Mucosa of gallbladder (tissue), 1 donor: ENCODE results near the gene AGT. TPM values are rescaled to one million over a fixed set of nuclear protein-coding genes. Genes with fewer than 3 reads are reported as not detected.
"Not testable (repeated sequence)": the region's sequence is repeated elsewhere in the genome, so short reads cannot be mapped to it uniquely, and the experiment has no call there.

Experiments
- DNase-seq: peaks from one replicate; pipeline ENCODE4 v3.0.0-alpha.2; 2020; ENCODE audit warnings: low spot score
- total RNA-seq: library from RNA; stranded (reverse); gene quantifications from one replicate; pipeline ENCODE4 v1.2.1, GENCODE V29; 2021
- donor health status: DM: no; HTN: no; CAD: no.

The AGT gene
- total RNA-seq, 1 donor from 2014 or later = 341 TPM

DNA sequence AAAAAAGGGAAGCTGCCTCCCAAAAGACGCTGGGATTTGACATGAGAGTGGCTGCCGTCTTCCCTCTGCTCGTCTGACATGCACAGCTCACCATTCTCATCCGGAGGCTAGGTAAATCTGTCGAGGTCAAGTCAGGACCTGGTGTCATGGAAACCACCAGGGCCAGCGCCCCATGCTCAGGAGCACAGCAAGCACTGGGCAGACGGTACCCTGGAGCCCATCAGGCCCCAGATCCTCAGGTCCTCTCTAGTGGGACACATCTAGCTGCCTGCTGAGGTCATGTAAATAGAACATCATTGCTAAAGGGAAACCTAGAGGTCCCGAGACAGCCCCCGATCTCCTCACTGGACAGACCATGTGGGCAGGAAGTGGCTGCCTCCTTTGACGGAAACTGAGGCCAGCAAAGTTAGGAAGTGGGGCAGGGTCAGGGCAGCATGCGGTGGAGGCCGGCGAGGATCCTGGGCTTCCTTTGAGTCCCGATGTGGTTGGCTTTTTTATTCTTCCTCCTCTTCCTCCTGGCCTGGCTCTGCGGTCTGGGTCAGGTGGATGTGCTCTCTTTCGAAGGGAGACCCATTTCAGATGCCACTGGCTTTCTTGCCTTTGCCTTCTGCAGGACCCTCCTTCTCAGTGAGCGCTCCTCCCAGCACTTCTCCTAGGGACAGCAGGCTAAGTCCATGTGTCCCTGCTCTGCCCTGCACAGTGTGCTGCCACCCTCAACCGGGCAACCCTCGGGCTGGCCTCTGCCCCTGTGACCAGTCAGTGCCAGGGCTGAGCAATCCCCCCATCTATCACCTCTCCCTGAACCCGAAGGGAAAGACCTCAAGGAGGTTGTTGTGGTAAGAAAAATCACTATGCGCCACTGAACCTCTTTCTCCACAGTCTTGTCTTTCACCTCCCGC is 5.9 kb downstream of the AGT start:
- DNase-seq = no peak

DNA sequence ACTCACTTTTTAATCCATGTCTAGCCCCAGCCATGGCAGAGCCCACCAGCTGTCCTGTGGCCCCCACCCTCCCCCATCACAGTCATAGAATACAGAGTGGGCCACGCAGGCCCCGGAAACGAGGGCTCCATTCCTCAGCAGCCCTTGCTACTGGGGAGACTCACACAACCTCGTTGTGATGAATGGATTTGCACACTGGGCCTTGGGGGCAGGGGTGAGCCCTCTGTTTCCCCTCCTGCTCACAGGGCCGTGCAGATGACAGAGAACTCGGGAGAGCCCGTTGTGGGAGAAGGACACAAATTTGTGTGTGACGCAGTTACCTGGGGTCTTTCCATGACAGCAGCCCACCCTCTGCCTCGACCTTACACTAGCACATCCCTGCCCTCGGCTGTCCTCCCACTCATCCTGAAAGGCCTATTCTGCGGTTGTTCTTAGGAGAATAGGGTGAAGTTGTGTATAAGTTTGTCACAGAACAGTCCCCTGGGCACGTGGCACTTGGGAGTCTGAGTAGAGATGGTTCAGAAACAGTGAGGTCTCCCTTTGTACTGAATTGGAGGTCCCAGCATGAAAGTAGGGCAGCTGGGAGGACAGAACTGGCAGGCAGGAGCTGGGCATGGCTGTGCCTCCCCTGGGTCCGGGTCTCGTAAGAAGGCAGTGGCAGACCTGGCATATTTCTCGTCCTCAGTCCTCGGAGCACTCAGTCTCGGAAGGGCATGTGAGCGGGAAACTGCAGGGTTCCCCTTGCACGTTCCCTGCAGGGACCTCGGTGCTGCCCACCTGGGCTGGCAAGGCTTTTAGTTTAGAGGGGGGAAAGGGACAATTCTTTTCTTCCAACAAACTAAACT is 6.8 kb downstream of the AGT start:
- DNase-seq = no peak

DNA sequence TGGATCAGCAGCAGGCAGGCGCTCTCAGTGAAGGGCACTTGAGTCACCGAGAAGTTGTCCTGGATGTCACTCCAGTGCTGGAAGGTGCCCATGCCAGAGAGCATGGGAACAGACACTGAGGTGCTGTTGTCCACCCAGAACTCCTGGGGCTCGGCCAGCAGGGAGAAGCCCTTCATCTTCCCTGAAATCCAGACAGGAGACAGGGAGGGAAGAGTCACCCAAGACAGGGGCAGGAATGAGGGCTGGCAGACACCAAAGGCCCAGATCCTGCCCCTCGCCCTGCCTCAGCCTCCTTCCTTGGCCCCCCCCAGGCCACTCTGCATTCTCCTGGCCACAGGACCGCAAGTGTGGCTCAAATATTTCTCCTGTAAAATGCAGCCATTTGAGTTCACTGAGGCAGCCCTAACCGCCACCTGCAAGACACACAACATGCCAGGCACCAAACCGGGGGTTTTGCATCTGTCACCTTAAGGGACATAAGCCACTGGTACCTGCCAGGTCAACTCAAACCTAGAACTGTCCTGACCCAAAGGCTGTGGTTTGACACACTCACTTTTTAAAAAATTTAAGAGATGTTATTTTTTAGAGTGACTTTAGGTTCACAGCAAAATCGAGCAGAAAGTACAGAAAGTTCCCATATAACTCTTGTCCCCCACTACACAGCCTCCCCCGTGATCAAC is 7.8 kb downstream of the AGT start:
- no peak for DNase-seq

DNA sequence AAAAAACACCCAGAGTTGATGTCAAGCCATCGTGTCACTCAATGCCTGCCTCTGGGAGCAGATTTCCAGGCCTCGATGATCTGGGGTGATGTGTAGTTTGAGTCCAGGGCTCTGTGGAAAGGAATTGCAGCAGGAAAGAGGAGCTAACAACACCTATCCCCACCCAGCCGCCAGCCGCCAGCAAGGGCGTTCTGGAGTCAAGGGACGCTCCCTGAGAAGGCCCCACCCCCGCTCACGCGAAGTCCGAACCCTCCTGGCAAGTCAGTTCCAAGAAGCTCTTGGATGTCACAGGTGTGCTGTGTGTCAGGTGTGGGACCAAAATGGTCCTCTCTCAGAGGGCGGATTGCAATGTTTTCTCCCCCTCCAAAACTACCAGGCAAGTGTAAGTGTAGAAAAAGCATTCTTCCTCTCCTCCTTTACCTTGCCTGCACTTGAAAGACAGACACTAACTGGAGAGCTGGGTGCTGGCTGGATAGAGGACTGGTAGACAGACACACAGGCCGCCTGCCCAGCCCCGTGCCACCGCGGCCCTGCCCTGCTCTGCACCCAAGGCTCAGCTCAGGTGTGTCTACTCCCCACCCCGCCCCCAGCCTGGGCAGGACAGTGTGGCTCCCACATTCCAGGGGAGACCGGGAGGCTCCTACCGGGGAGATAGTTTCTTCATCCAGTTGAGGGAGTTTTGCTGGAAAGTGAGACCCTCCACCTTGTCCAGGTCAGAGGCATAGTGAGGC is 8.5 kb downstream of the AGT start:
- DNase-seq = no peak

DNA sequence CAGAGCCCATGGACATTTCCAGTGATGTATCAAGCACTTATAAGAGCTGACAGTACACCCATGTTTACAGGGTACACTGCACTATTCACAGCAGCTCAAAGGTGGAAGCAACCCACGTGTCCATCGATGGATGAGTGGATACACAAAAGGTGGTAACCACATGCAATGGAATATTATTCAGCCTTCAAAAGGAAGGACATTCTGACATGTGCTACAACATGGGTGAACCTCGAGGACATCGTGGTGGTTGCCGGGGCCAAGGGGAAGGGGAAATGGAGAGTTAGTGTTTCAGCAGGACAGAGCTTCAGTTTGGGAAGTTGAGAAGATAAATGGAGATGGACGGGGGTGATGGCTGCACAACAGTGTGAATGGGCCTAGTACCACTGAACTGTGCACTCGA is 9.1 kb downstream of the AGT start:
- DNase-seq = no peak

DNA sequence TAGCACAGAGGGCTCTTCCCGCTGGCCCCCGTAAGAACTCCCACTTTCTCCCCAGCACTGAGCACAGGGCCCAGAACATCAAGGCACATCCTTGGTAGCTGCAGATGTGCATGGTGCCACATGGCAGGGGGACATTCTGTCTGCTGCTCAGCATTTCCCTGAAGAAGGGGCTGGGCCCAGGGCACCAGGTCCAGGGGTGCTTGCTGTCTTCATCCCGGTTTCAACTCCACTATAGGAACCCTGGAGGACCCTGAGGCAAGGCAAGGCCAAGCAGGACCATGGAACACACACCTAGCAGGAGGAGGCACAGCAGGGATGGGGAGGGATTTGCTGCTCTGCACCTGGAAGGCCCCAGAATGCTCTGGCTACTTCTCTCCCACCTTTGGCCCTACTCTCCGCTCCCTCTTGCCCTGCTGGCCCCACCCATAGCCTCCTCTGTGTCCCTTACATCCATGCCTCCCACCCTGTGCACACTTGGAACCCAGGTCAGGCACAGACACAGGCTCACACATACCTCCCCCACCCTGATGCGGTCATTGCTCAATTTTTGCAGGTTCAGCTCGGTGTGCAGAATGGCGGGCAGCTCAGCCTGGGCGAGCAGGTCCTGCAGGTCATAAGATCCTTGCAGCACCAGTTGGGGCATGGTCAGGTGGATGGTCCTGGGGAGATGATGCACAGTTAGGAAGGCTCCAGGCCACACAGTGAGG is 10.1 kb downstream of the AGT start:
- no peak for DNase-seq

DNA sequence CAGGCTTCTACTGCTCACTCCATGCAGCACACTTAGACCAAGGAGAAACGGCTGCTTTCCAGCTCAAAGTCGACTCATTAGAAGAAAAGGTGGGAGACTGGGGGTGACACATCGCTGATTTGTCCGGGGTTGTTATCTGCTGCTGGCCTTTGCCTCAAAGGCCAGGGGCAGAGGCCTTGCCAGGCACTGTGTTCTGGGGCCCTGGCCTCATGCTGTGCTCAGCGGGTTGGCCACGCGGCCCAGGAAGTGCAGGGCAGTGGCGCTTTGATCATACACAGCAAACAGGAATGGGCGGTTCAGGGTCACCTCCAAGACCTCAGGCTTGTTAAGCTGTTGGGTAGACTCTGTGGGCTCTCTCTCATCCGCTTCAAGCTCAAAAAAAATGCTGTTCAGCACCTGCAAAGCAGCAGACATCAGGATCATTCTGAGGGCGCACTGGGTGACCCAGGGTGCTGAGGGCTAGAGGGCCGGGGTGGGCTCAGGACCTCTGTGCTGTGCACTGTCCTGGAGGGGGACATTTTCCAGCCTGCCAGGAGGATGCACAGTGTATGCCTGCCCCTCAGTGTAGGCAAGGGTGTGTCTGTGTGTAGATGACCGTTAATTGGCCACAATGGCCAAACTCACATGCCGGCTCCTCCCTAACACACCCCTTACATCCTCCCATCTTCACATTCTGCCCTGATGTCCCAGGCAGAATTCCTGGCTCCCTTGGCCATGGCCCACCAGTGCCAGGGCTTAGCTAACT is 10.8 kb downstream of the AGT start:
- no peak for DNase-seq

DNA sequence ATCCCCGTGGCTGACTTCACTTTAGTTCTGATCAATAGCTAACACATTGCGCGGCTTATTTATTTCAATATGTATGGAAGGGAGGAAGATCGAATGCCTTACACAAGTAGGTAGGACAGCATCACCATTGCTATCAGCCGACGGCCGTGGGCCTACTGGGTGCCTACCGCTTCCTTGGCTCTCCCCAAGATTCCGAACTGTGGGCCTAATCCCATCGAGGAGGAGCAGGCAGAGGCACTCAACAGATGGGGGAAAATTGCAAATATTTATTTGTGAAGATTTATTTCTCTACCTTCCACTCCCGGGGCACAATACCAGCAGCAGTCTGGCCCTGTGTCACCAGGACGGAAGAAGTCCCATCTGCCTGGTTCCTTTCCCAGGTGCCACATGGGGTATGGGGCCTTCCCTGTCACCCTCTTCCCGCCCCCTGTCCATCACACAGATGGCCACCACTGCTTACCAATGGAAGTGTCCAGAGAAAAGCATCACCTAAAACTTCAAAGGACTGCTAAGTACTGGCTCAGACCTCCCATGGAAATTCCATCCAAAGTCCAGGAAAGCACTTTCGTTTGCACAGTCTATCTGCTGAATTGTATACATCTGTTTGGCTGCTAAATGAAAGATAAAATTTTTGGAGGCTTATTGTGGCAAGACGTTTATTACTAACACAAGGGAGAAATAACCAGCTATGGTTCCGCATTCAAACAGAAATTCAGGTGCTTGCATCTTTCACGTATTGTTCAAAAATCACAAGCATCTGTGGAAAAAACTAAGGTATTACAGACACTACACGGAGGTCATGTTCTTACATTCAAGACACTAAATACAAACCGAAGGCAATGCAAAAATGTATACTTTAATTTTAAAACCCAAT is 11.8 kb downstream of the AGT start:
- DNase-seq = no peak

DNA sequence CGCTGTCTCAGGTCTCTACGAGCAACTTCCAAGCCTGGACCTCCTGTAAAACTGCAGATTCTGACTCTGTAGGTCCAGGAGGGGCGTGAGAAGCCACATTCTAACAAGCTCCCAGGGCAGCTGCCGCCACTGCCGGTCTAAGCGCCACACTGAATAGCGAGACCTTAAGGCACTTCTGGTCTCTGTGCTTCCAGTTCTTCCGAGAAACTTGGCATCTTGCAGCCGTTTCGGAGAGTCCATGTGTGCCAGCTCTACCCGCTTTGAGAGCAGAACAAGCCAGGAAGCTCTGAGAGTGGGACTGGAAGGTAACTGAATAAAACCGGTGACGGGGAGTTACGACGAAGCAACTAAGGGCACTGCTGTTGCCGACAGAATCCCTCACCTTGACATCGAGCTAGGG is 12.5 kb downstream of the AGT start:
- DNase-seq = no peak

DNA sequence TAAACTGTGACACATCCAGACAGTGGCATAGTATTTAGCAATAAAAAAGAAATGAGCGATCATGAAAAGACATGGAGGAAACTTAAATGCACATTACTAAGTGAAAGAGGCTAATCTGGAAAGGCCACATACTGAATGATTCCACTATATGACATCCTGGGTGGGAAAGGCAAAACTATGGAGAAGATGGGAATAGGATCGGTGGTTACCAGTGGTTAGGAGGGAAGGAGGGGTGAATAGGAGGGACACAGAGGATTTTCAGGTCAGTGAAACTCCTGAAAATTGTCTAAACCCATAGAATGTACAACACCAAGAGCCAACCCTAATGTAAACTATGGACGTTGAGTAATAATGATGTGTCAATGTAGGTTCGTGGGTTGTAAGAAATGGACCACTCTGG is 13.8 kb downstream of the AGT start:
- no peak for DNase-seq

DNA sequence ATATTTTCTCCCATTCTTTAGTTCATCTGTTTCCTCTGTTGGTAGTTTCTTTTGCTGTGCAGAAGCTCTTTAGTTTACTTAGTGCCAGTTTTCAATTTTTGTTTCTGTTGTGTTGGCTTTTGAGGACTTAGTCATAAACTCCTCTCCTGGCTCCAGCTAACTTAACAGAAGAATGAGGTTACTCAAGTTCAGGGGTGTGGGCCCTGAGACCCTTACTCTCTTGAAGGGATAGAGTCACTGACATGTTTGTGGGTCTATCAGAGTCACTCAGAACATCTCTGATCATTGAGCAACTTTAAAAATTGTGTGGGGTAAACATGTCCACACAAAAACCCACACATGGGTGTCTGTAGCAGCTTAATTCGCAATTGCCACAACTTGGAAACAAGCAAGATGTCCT is 14.2 kb downstream of the AGT start:
- DNase-seq = no peak

DNA sequence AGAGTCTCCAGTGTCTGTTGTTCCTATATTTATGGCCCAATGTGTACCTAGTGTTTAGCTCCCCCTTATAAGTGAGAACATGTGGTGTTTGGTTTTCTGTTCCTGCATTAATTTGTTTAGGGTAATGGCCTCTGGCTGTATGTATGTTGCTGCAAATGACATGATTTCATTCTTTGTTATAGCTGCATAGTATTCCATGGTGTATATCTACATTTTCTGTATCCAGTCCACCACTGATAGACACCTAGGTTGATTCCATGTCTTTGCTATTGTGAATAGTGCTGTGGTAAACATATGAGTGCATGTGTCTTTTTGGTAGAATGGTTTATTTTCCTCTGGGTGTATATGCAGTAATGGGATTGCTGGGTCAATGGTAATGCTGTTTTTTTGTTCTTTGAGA is 15.0 kb downstream of the AGT start:
- not testable (repeated sequence) for DNase-seq

DNA sequence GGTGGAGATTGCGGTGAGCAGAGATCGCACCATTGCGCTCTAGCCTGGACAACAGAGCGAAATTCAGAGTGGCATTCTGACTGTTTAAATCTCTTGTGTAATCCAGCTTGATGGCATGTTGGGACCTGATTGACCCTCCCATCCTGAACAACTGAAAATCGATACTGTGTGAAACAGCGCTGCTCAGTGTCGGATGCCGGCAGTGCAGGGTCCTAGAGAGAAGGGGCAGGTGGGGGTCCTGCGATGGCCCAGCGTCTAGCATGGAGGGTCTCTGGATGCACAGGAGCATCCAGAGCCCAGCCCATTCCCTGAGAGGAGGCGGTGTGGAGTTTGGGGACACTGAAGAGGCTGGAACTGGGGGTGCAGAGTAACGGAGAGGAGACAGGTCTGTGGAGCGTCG is 15.8 kb downstream of the AGT start:
- no peak for DNase-seq

DNA sequence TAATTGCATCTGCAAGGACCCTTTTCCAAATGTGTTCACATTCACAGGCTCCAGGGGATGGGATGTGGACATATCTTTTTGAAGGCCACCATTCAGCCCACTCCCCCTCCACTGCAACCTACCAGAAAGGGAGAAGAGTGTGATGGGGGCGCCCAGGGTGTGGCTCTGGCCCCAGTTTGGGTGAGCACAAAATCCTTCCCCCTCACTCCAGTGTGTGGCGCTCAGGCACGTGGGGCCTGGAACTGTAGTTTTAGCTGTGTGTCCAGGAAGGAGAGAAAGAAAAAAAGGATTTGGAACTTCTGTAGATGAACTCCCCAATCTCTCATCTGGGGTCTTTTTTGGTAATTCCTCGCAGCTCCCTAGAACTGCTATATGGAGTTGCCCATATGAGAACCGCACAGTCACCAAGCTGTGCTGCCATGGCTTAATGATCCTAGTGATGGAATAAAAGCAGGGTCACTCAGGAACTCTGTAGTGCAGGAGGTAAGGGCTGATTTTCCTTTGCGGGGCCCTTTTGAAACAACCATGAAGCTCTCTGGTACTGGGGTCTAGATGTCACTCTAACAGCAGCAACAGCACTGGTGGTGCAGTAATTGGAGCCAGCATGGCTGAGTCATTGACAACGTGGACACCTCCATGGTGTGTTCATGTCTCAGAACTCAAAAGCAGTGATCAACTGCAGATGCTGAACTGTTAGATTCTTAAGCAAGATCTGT is 17.0 kb downstream of the AGT start:
- no peak for DNase-seq

DNA sequence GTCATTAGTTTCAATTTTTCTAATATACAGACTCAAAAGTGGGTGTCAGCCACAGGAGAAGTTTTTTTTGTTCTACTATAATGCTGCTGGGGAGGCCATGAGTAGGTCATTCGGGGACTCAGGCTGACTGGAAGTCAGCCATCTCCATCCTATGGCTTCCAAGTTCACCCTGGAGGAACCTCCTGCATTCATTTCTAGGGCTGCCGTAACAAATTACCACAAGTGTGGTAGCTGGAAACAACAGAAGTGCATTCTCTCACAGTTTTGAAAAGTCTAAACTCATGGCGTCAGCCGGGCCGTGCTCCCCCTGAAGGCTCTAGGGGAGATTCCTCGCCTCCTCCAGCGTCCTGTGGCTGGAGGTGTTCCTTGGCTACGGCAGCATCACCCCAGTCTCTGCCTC is 17.7 kb downstream of the AGT start:
- no peak for DNase-seq

DNA sequence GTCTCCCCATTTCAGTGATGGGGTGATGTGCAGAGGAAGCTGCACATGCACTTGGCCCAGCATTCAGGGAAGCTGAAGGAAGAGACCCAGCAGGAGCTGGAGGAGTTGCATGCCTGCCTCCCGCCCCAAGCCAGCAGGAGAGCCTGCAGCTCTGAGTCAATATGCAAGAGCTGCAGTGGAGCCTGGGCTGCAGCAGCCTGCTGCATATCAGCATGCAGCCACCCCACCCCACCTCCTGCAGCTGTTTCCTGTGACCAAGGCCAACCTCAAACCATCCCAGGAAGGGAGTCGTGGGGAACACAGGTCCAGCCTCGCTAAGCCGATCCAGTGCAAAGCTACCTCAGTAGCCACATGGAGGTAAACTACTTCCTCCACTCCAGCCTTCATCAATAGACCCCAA is 18.9 kb downstream of the AGT start:
- DNase-seq = no peak

DNA sequence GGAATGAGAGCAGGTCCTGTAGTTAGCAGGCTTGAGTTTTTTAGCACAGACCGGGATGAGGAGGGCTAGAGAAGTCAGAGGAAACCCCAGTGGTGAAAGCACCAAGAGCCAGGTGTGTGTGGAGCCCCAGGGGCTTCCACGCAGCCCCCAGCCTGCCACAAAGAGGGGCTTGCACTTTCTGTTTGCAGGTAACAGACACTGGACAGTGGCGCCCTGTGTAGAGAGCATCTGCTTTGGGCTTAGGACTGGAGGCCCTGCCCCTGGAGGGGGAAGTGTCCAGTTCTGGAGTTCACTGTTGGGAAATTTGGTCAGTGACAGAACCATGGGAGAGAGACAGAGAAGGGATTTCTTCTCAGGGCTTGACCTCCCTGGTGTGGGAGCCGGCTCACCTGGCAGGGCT is 19.5 kb downstream of the AGT start:
- DNase-seq = no peak

DNA sequence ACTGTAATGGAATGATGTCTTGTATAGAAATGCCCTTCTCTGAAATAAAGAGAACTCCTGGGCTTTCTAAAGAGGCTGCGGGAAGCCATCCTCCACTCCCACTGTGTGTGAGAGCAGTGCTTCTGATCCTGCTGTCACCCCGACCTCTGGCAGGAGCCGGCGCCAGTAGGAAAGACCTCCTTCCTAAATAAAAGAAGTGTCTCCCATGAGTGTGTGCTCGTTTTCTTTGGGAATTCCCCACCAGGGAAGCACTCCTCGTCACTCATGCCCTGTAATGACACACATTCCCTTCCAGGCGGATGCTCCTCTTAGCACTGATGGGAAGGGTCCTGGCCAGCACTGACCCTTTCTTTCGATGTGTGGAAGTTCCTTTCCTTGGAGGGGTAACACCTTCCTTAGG is 20.1 kb downstream of the AGT start:
- no peak for DNase-seq

DNA sequence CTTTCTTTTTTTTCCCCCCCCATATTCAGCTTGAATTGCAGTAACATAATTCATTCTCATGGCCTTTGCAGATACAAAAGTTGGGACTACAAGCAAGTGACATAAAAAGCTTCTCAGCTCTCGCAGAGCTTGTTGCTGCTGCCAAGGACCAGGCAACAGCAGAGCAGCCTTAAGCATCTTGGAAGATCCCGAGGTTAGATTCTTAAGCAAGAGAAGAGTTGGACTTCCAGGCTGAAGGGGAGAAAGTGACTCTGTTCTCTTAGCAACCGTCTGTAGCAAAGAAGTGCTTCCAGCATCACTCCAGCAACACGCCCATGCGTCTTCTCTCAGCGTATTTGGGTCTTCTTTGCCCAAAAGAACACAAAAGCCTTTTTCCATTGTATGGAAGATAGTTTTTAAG is 20.7 kb downstream of the AGT start:
- no peak for DNase-seq
